HepG2 (cell line): ENCODE data around the gene ABCG2. TPM values are rescaled to one million over a fixed set of nuclear protein-coding genes. Genes with fewer than 3 reads are reported as not detected.

Experiments
- ATAC-seq: fragments of 200-7000 bp; cut with Tn5 transposase; 3 replicates; pipeline ENCODE4 v1.9.1; 2020; ENCODE audit warnings: mild to moderate bottlenecking, moderate library complexity
- BruUV-seq: library from RNA; stranded (reverse); fragments of 400-500 nt; replicated peaks from 2 replicates; lab custom pipeline; 2021; lab: Mats Ljungman, UMichigan
- CTCF ChIA-PET: fragments of 300-600 bp; formaldehyde crosslinking; extraction: SDS; loops from one replicate; lab custom pipeline; 2021; ENCODE audit warnings: low total read pairs, inconsistent platforms, low intra/inter-chr PET ratio; lab: Yijun Ruan, JAX
- POLR2A ChIA-PET: fragments of 350-600 bp; sonication (Branson Sonifier 250); formaldehyde crosslinking; loops from one replicate; lab custom pipeline; 2020; ENCODE audit warnings: antibody characterized with exemption, inconsistent platforms; lab: Yijun Ruan, JAX
- DNase-seq: peaks from one replicate; pipeline ENCODE4 v3.0.0-alpha.2; 2015; ENCODE audit warnings: low spot score
- FAIRE-seq: peaks from 3 replicates; lab custom pipeline; 2011; peaks lifted over from hg19 to GRCh38; lab: Jason Lieb, UNC
- H2AFZ ChIP-seq: one replicate; pipeline ENCODE4 v1.6.1; 2011; ENCODE audit warnings: low read length, inconsistent platforms
- H3K27ac ChIP-seq: fragments of 300-600 bp; 3 replicates; pipeline ENCODE4 v1.8.0; 2011; ENCODE audit warnings: mixed run types, mild to moderate bottlenecking, mixed read lengths, low read length, inconsistent platforms; ENCODE audit not compliant: insufficient read depth; ENCODE audit errors: extremely low read length
- H3K27me3 ChIP-seq, 2 experiments: fragments of 200-600 bp in 1 of 2; 2 replicates in 1 of 2; 3 replicates in 1 of 2; pipeline versions ENCODE4 v1.6.0 to v1.8.0; 2011; ENCODE audit warnings: low read length in 2 of 2, mild to moderate bottlenecking in 2 of 2, moderate library complexity in 2 of 2, inconsistent platforms in 1 of 2; ENCODE audit not compliant: insufficient read depth in 2 of 2, control insufficient read depth in 1 of 2
- H3K36me3 ChIP-seq, 2 experiments: fragments of 200-600 bp in 1 of 2; replicated peaks in 1 of 2; 2 replicates in 1 of 2; 3 replicates in 1 of 2; pipeline versions ENCODE4 v1.5.1 to v1.8.0; 2011; ENCODE audit warnings: low read length in 2 of 2, inconsistent platforms in 1 of 2; ENCODE audit not compliant: insufficient read depth in 2 of 2, control insufficient read depth in 1 of 2
- H3K4me1 ChIP-seq: 2 replicates; pipeline ENCODE4 v1.5.1; 2012; ENCODE audit warnings: low read length, inconsistent platforms; ENCODE audit not compliant: insufficient read depth
- H3K4me2 ChIP-seq: 2 replicates; pipeline ENCODE4 v1.6.0; 2011; ENCODE audit warnings: low read depth, low read length, inconsistent platforms
- H3K4me3 ChIP-seq, 3 experiments: fragments of 200-600 bp in 1 of 3; sonication (generic), shearing (Covaris generic) in 1 of 3; replicated peaks in 1 of 3; 2 replicates each; pipeline ENCODE4 v1.5.1; 2011 to 2016; ENCODE audit warnings: low read length in 3 of 3, inconsistent platforms in 2 of 3, low read depth in 2 of 3, mild to moderate bottlenecking in 2 of 3, control low read depth in 1 of 3, mixed read lengths in 1 of 3; ENCODE audit not compliant: insufficient read depth in 1 of 3
- H3K79me2 ChIP-seq: one replicate; pipeline ENCODE4 v1.6.1; 2011; ENCODE audit warnings: low read length, inconsistent platforms; ENCODE audit not compliant: insufficient read depth
- H3K9ac ChIP-seq: 2 replicates; pipeline ENCODE4 v1.6.0; 2011; ENCODE audit warnings: mild to moderate bottlenecking, low read depth, low read length, inconsistent platforms; ENCODE audit not compliant: insufficient read depth
- H3K9me3 ChIP-seq: 2 replicates; pipeline ENCODE4 v1.5.1; 2012; ENCODE audit warnings: mild to moderate bottlenecking, low read length
- H4K20me1 ChIP-seq: 2 replicates; pipeline ENCODE4 v1.6.0; 2011; ENCODE audit warnings: inconsistent platforms, mild to moderate bottlenecking, low read length, moderate library complexity; ENCODE audit not compliant: insufficient read depth
- IRF9 ChIP-seq: sonication (generic); formaldehyde crosslinking; IDR thresholded peaks from 2 replicates; pipeline ENCODE4 v1.8.0; 2022; ENCODE audit warnings: missing genetic modification reagents, mild to moderate bottlenecking, borderline replicate concordance
- ISL2 ChIP-seq: sonication (generic); formaldehyde crosslinking; IDR thresholded peaks from 2 replicates; pipeline ENCODE4 v1.5.0; 2020; ENCODE audit warnings: missing genetic modification reagents
- JARID2 ChIP-seq: sonication (generic); formaldehyde crosslinking; IDR thresholded peaks from 2 replicates; pipeline ENCODE4 v1.8.1; 2023; ENCODE audit warnings: missing genetic modification reagents, inconsistent platforms; ENCODE audit not compliant: insufficient replicate concordance
- JDP2 ChIP-seq: sonication (generic); formaldehyde crosslinking; IDR thresholded peaks from 2 replicates; pipeline ENCODE4 v1.8.1; 2022; ENCODE audit warnings: missing genetic modification reagents, borderline replicate concordance
- MTF1 ChIP-seq: sonication (generic); formaldehyde crosslinking; IDR thresholded peaks from 2 replicates; pipeline ENCODE4 v1.5.0; 2020; ENCODE audit warnings: missing genetic modification reagents
- NFE2L2 ChIP-seq: fragments of 150-350 bp; IDR thresholded peaks from 2 replicates; pipeline ENCODE4 v1.6.1; 2014; ENCODE audit warnings: low read length
- ONECUT2 ChIP-seq: sonication (generic); formaldehyde crosslinking; IDR thresholded peaks from 2 replicates; pipeline ENCODE4 v1.4.0; 2020; ENCODE audit warnings: missing genetic modification reagents
- TOE1 ChIP-seq: sonication (generic); formaldehyde crosslinking; IDR thresholded peaks from 2 replicates; pipeline ENCODE4 v1.4.0; 2020; ENCODE audit warnings: mild to moderate bottlenecking, missing genetic modification reagents
- WGBS: methylation state at CpG from one replicate; pipeline ENCODE4 v1.1.6; 2017; ENCODE audit warnings: low lambda C conversion rate; 5-methylcytosine and 5-hydroxymethylcytosine counted together
- in situ Hi-C: cut with HindIII; loops from 2 replicates; pipeline ENCODE4 v1.10.0; 2017; ENCODE audit warnings: low pct_unique_long_range_greater_than_20kb; ENCODE audit not compliant: extremely low pct_ligation_motif_present
- intact Hi-C: fragments of 100-400 bp; cut with micrococcal nuclease; formaldehyde crosslinking; loops from one replicate; pipeline ENCODE4 v1.10.0; 2022; ENCODE audit not compliant: unreplicated experiment
- polyA plus RNA-seq, 8 experiments: library from polyadenylated mRNA; depleted of rRNA in 3 of 8; stranded (reverse) in 7 of 8; unstranded in 1 of 8; fragments of >200 nt; fragmentation: Illumina TruSeq in 4 of 8; extraction: Trizol in 4 of 8; gene quantifications; 2 replicates each; pipeline versions ENCODE4 v1.2.1 to v1.2.3, GENCODE V29; 2011 to 2016; ENCODE audit warnings: low read depth in 4 of 8, missing spikeins in 1 of 8, mixed read lengths in 1 of 8; ENCODE audit not compliant: insufficient read depth in 1 of 8
- total RNA-seq, 5 experiments: library from RNA; depleted of rRNA; stranded (reverse); fragments of >200 nt; fragmentation: Illumina TruSeq; extraction: Trizol; gene quantifications; 2 replicates each; pipeline ENCODE4 v1.2.3, GENCODE V29; 2016; ENCODE audit warnings: low read depth in 1 of 5
- TF ChIP-seq, protein P1 (sequence below): fragments of 450-650 bp; IDR thresholded peaks from 2 replicates; pipeline ENCODE4 v1.6.1; 2016
- TF ChIP-seq, protein P2 (sequence below): sonication (generic); formaldehyde crosslinking; IDR thresholded peaks from 2 replicates; pipeline ENCODE4 v1.8.0; 2022; ENCODE audit warnings: missing genetic modification reagents, mild to moderate bottlenecking, inconsistent platforms, borderline replicate concordance
- TF ChIP-seq, protein P3 (sequence below): sonication (generic); formaldehyde crosslinking; IDR thresholded peaks from 2 replicates; pipeline ENCODE4 v1.4.0; 2020; ENCODE audit warnings: missing genetic modification reagents, borderline replicate concordance

Gene ABCG2
- total and polyA plus RNA-seq, 2 of the 13 experiments (the other 11 are each of a cell fraction or from before 2014, with no cell fraction given) = 10.0 to 15.7 TPM

DNA sequence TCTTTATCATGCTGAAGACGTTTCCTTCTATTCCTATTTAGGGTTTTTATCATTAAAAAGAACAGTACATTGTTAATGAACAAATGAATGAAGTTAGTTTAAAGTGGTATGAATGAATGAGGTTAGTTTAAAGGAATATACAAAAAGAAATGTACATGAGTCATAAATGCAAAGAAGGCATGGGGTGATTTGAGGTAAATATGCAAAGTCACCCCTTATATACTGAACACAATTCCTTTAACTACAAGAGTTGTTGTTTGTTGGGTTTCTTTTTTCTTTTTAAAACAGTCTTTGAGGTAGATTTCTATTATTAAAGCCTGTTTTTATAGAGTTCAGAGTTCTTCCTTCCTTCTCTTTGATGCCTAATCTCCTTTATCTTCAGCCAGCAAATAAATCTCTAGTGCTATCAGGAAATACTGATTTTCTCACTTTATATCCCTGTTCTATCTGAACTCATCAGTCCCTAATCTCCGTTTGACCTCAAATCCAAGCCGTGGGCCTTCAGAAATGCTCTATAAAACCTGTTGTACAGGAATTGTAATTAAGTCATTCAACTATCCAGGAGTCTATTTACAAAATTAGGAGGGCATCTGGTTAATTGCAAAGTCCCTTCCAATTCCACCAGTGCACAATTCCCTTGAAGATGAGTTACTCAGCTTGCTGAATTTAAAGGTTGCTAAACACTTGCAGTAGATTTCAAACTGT, 31.6 kb upstream of the ABCG2 start:
- in situ Hi-C loops = no loop called here
- no peak for ATAC-seq
- DNase-seq = no peak
- no TSS peak for BruUV-seq
- peak; percentile 50; the same call in 1 of the 2 replicates for TF ChIP-seq NFE2L2
- TF ChIP-seq, protein P1, sequence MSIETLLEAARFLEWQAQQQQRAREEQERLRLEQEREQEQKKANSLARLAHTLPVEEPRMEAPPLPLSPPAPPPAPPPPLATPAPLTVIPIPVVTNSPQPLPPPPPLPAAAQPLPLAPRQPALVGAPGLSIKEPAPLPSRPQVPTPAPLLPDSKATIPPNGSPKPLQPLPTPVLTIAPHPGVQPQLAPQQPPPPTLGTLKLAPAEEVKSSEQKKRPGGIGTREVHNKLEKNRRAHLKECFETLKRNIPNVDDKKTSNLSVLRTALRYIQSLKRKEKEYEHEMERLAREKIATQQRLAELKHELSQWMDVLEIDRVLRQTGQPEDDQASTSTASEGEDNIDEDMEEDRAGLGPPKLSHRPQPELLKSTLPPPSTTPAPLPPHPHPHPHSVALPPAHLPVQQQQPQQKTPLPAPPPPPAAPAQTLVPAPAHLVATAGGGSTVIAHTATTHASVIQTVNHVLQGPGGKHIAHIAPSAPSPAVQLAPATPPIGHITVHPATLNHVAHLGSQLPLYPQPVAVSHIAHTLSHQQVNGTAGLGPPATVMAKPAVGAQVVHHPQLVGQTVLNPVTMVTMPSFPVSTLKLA = no peak
- intact Hi-C loops = no loop called here
- Histone ChIP-seq H3K79me2 (no peaks in the 10 kb centered on the region), H3K36me3 (no peaks in the 10 kb centered on the region), H3K27me3 (no peaks in the 10 kb centered on the region; a peak in 1 of 5 replicates), H3K4me1 (peaks cover 37% of the 10 kb centered on the region), H3K4me2 (no peak overlapping the region), H2AFZ (no peak overlapping the region), H3K9me3 (no peaks in the 10 kb centered on the region), H3K4me3 (no peak overlapping the region), H3K27ac (no peak overlapping the region), H4K20me1 (no peaks in the 10 kb centered on the region), H3K9ac (no peak overlapping the region)
- POLR2A ChIA-PET = no interaction called here
- no peak for FAIRE-seq
- WGBS = 33% methylated on average over 3 of the region's 3 CpGs
- CTCF ChIA-PET = no interaction called here

- Histone ChIP-seq H3K79me2 (no peaks in the 10 kb centered on the region), H3K9ac (no peak overlapping the region), H3K27me3 (peaks cover 0 to 1% of the 10 kb centered on the region in 2 experiments; a peak in 2 of 5 replicates), H3K27ac (no peak overlapping the region), H4K20me1 (no peaks in the 10 kb centered on the region), H2AFZ (no peak overlapping the region), H3K36me3 (no peaks in the 10 kb centered on the region), H3K9me3 (no peaks in the 10 kb centered on the region), H3K4me2 (no peak overlapping the region), H3K4me3 (no peak overlapping the region), H3K4me1 (peaks cover 33% of the 10 kb centered on the region)
- intact Hi-C loops = no loop called here
- no peak for ATAC-seq
- 41% methylated on average over 1 of the region's 1 CpG for WGBS
- FAIRE-seq = no peak
- BruUV-seq = no TSS peak
- in situ Hi-C loops = no loop called here
- ChIA-PET CTCF (no interaction called here), POLR2A (interaction anchor here (0.6 kb wide), 1 partner anchor 9 kb away, joined by 3 read pairs; no protein-coding TSS in a partner anchor)
- no peak for DNase-seq
- no peak for TF ChIP-seq JARID2 (CRISPR knock-in tag)
- TF ChIP-seq, protein P2, sequence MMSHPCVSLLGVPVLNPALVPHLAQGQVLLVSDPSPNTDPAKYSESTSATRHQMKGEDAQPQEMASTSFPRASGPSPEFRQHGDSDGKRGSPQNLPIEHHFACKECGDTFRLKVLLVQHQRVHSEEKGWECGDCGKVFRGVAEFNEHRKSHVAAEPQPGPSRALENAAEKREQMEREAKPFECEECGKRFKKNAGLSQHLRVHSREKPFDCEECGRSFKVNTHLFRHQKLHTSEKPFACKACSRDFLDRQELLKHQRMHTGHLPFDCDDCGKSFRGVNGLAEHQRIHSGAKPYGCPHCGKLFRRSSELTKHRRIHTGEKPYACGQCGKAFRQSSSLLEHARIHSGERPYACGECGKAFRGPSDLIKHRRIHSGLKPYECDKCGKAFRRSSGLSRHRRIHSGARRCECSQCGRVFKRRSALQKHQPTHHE (CRISPR knock-in tag) = no peak
- no peak for TF ChIP-seq ISL2 (CRISPR knock-in tag)
- no peak for TF ChIP-seq MTF1
- no peak for TF ChIP-seq ONECUT2 (CRISPR knock-in tag)
- TF ChIP-seq JDP2 = no peak
- TF ChIP-seq TOE1 (CRISPR knock-in tag) = no peak
- no peak for TF ChIP-seq IRF9
- TF ChIP-seq, protein P3, sequence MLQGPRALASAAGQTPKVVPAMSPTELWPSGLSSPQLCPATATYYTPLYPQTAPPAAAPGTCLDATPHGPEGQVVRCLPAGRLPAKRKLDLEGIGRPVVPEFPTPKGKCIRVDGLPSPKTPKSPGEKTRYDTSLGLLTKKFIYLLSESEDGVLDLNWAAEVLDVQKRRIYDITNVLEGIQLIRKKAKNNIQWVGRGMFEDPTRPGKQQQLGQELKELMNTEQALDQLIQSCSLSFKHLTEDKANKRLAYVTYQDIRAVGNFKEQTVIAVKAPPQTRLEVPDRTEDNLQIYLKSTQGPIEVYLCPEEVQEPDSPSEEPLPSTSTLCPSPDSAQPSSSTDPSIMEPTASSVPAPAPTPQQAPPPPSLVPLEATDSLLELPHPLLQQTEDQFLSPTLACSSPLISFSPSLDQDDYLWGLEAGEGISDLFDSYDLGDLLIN = no peak
Observed at GRCh38 chr4:88189418-88189738, 30.9 kb upstream of the ABCG2 start.
